ENCODE results near the gene C2orf66. TPM values are rescaled to one million over a fixed set of nuclear protein-coding genes. Genes with fewer than 3 reads are reported as not detected.

Gene C2orf66
- total RNA-seq (2014; rRNA removed; shearing (Covaris generic)): 0.26 TPM in 1 of 2 replicates, not detected in the other

DNA sequence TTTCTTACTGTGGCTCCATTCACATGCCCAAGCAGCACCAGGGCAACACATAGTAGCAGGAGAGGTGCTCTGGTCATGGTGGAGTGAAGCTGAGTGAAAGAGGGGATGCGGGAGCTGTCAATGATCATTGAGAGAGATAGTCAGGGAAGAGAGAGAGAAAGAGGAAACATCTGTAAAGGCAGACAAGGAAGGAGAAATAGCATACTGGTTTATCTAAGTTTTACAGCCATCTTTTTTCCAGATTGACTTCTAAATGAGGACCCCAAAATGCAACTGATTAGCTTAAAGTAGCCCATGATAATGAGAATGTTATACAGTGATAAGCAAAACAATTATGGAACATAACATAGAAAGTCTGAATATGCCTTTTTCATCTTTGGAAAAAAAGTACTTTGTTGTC lies at the start of gene C2orf66:
Gene C2orf66 (minus strand): TSS at position 96 of the 400 bp plus-strand sequence. CDS start 19 bp downstream, at position 77.
- no peak for DNase-seq (ENCODE audit: low spot score)

DNA sequence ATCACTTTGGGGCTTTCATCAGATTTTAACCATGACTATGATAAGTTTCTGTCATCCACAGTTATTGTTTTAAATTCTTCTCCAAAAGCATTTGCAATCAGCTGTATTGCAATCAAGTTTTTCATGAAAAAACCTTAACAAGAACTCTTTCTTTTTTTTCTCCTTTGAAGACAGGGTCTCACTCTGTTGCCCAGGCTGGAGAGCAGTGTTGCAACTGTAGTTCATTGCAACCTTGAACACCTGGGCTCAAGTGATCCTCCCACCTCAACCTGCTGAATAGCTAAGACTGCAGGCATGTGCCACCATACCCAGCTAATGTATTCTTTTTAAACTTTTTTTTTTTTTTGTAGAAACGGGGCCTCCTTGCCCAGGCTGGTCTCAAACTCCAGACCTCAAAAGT lies 45.5 kb upstream of the C2orf66 start:
- no peak for DNase-seq (ENCODE audit: low spot score)

DNA sequence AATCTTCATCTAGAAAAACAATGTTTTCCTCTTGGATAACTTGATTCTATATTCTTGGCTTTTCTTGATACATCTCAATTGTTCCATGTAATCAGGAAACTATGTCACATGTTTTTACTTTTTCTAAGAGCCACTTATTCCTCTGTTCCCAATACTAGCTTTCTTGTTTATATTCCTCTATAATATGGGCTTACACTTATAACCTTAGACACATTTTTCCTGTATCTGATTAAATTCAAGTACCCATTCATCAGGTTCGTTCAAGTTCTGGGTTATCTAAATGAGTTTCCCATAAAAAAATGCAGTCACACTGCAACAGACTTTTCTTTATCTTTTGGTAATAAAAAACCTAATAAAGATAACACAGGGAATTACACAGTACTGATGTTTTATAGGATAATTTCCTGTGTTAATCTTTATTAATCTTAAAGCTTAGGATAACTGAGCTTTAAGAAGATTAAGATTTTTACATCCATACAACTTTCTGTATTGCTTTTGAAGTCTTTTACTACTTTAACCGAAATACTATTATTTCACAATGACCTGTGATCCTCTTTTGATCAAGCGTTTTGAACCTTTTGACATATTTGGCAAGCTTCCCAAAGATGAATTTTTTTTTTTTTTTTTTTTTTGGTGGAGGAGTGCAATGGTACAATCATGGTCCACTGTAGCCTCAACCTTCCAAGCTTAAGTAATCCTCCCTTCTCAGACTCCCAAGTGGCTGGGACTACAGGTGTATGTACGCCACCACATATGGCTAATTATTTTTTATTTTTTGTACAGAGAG lies 44.3 kb upstream of the C2orf66 start:
- DNase-seq (ENCODE audit: low spot score): peak; percentile 10

DNA sequence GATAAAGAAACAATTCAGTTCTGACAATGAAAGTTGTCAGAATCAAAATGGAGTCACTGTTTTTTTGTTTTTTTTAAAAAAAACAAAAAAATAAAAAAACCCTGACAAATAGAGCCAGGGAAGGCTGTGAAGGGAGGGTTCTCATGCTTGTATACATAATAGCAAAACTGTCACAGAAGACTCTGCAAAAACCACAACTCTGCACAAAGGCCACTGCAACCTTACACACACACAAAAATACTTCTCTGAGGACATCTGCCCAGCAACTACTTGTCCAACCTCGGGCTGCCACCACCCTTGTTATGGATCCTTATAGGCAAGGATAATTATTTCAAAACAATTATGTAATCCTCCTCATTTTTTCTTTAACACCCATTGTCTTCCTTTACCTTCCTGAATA lies 41.9 kb upstream of the C2orf66 start:
- no peak for DNase-seq (ENCODE audit: low spot score)

DNA sequence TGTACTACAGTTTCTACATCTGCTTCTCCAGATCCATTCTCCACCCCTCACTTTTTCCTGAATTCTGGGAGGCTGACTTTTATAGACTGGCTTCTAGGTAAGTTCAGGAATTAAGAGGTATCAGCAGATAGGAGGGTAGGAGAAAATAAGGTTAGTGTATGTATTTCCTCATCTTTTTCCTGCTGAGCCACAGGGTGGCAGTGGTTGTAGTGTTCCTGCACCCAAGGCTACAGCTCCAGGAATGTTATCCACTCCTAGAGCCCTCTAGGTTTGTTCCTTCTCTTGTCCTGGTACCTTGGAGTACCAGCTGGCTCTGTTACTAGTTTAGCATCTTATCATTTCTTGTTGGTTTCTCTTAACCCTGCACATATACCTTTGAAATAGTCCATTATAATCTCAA lies 40.7 kb upstream of the C2orf66 start:
- DNase-seq (ENCODE audit: low spot score): peak; percentile 38

DNA sequence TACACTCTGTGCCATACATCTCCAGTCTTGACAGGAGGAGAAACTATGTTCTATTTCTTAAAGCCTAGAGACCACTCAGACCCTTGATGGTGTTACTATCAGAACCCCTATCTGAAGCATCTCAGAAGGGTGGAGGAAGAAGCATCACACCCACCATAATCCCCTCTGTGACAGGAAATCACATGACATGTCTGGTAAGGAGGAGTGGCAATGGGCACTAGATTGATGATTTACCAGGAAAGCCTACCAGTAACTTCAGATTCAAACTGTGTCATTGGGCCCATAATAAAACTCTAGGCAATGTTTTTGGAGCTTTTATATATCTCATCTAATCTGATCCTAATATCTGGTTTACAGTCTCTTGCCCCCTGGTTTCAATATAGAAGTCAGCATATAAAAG lies 37.1 kb upstream of the C2orf66 start:
- no peak for DNase-seq (ENCODE audit: low spot score)

DNA sequence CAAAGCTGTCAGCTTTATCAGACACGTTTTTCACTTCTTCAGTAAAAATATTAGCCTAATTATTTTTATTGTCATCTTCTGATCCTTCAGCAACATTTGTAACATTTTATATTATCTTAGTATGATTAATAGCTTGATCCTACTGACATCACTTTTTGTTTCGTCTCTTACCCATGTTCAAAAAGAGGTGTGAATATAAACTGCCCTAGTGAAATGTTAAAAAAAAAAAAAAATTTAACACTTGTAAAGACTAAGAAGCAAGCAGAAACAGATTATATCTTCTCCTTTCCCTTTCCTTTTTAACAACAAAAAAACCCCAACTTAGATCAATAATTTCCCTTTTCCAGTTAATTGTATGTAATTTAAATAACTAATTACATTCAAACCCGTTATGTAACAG lies 36.2 kb upstream of the C2orf66 start:
- DNase-seq (ENCODE audit: low spot score): no peak

DNA sequence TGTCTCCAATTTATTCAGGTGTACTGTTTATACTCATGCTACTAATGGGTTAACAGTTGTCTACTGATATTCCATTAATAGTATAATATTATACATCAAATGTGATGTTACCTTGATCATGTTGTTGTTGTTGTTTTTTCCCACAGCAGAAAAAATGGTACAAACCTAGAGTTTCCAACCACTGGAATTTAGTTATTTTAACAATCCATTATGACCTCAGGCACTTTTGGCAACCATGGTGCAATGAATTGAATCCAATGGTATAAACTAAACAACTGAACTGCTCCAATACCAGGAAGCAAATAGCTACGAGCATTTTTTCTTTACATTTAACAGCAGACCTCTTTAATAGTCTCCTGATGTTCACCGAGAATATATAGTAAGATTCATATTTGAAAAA lies 31.0 kb upstream of the C2orf66 start:
- DNase-seq (ENCODE audit: low spot score): no peak

DNA sequence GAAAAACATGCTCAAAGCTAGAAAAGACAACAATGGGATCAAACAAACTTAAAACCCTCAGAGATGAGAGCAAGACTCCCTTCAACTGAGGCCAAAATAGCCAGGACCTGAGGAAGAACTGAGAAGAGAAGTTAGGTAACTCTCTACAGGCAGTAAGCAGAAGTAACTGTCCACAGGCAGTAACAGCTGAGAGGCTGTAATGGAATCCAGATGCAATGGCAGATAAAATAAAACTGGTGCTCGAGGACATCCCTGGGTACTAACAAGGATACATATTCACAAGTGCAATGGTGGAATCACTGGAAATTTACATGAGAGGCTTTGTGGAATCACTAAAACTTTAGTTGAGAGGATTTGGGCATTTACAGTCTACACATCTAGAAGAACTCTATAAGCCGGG lies 30.4 kb upstream of the C2orf66 start:
- DNase-seq (ENCODE audit: low spot score): no peak

DNA sequence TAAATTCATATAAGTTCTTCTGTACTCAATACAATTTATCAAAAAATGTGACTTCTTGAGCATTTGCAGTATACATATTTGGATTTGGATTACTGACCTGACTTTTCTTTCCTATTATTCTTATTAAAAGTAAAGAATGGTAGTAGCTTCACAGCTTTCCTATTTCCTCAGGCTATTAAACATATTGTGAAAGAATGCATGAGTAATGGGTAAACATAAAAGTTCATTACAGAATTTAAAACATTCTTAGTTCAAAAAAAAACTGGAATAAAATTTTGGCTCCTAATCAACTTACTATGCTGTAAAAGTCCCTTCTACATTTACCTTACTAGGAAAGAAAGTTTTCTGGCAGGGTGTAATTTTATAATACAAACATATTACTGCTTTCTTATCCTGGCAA lies 27.3 kb upstream of the C2orf66 start:
- DNase-seq (ENCODE audit: low spot score): peak; percentile 8

DNA sequence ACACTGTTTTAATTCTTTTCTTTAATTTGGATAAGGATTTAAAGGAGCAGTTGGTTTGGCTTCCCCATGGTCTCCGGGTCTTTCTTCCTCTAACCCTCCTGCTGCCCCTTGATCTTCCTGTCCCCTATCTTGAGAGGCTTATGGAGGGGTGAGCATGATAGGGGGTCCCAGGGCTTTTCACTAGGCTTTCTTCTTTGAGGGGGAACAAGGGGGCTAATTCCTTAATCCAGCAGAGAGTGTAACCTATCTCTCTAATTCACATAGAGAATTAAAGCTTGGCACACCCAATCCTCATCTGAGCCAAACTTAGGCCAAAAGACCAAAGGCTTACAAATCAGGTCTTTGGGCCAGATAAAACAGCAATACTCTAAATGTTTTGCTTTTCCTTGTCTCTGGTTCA lies 21.5 kb upstream of the C2orf66 start:
- DNase-seq (ENCODE audit: low spot score): no peak

DNA sequence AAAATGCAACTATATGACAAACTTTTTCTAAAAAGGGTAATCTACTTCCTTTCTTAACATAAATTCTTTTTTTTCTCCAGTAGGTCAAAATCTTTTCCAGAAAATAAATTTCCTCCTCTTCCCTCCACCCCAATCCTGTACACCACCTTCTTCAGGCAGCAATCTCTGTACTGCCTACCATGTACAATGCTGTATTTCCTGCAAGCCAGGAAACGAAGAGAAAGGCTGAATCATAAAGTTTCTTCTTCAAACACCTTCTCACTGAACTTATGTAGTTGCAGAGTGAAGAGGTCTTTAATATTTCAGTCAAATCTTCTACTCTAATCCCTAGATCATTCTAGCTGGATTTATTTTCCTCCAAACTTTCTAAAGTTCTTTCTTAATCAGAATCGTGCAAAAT lies 18.2 kb upstream of the C2orf66 start:
- no peak for DNase-seq (ENCODE audit: low spot score)

DNA sequence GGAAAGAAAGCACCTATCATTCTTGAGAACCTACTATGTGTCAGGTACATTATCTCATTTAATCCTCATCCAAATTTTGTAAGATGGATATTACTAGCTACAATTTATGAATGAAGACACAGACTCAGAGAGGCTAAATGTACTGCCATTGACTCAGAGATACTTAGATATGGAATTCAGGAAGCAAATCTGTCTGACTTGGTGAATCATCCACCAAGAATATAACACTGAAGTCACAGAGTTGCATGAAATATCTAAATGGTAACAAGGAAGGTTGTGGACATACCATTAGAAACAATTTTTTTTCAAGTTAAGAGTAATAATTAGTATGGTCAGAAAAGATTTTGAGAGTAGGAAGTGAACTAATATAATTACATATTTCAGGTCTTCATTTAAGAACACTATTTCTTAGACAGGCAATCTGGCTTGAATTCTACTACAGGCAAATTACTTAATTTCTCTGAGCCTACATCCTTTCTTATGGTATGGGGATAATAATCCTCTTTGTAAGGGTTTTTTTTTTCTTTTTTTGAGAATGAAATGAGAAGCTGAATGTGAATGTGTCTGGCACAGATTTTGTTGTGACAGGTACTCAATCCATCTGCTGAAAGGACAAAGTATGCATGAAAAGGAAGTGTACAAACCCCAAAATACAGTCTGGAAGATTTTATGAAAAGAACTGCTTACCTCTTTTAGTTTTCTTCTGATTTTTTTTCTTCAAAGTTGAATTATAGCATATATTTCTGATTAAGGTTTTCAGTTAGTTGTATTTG lies 14.8 kb upstream of the C2orf66 start:
- peak; percentile 73 for DNase-seq (ENCODE audit: low spot score)

DNA sequence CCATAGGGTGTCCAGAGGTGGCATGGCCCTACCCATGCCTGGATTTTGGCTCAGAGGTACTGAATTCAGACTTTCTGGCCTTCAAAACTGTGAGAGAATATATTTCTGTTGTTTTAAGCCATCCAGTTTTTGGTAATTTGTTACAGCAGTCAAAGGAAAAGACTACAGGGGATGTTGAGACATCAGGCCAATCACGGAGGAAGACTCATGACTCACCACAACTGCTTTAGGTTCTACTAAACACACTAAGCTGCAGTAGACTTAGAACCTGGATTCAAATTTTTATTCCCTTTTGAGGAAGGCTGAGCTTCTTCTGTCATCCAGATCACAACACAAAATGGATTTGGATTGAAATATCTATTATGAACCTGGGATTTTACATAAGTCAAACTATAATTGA lies 12.0 kb upstream of the C2orf66 start:
- no peak for DNase-seq (ENCODE audit: low spot score)

DNA sequence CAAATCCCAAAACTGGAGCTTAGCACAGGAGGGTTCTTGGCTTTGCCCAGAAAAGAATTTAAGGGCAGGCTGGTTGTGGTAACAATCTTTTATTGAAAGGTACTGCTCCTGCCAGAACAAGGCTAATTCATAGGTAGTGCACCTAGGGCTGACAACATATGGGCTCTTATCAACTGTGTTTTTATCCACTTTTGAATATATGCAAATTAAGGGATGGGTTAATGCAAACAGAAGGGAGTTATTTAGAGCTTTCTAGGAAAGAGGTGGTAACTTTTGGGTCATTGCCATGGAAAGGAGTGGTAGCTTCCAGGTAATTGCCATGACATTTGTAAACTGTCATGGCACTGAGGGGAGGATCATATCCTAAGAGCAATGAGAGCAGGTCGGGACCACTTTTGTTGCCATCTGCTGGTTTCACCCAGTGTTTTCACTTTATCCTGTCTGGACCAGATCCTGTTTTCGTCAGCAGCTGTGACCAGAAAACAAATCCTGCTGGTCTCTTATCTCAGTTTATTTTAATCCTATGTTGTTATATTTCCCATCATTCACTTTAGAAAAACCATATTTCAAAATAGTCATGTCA lies 981 bp downstream of the C2orf66 start:
- no peak for DNase-seq (ENCODE audit: low spot score)

DNA sequence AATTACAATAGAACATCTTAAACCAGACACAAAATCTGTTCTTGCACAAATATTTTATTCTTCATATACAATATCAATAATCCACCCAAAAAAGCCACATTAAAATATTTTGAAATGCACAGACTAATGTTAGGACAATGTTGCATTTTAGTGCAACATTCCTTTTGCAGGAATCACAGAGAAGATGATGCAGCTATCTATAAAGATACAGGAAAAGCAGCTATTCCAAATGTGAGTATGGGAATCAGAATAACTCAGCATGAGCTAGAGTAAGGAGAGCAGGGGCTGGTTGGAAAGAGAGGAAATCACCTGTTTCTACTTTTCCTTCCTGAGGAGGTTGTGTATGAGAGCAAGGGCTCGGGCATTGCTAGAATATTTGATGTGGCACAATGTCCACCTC lies 4.8 kb downstream of the C2orf66 start:
- no peak for DNase-seq (ENCODE audit: low spot score)

DNA sequence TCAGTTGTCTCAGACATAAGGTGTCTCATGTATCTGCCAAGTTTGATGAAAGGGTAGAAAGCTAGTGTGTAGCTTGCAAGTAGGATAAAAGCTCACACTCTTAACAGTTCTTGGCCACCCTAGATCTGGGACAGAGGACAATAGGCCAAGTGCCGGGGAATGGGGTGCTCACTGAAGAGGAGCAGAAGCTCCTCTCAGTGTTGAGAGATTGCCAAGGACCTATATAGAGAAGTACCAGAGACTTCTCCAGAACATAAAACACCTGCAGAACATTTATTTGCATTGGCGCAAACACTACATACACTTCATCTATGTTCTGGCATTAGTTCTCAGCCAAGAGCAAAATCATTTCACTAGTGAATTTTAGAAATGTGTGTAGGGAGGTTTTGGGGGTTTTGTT lies 6.8 kb downstream of the C2orf66 start:
- DNase-seq (ENCODE audit: low spot score): no peak

DNA sequence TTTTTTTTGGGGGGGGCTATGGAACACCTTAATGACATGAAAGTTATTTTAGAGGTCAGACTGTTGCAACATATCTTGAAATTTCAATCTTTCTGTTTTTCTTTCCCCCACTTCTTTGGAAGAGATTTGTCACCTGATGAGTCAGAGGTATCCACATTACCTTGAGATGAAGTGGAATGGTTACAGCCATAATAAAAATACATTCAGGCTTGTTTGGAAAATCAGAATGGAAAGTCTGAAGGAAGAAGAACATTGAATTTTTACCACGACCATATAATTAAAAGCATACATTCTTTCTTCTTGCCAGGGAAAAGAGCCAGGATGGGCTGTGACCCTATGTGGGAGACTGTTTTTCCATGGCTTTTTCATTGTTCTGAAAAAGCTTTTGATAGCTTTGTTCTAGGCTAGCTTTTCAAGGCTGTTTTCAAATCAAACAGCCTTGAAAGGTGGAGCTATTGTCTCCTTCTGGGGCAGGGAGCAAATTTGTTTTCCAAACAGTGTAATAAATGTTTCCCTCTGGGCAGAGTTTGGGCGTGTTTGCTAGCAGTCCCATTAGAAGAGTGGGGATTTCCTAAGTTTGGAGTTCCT lies 7.4 kb downstream of the C2orf66 start:
- peak; percentile 29 for DNase-seq (ENCODE audit: low spot score)

DNA sequence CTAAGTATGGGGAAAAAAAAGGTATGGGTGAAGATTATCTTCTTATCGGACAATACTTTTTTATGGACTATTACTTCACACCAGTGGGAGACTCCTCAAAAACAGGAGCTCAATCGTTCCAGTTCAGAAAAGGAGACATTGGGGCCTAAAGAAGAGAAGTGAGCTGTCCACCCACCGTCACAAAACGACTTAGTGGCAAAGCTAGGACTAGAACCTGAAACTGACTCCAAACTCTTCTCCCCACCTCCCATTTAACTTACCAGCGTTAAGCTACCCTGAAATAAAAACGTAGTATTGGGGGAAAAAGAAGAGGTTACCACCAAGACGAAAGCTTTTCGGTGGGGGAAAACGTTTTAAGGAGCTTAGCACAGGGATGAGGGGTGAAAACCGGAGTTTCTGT lies 10.2 kb downstream of the C2orf66 start:
- DNase-seq (ENCODE audit: low spot score): peak; percentile 15

DNA sequence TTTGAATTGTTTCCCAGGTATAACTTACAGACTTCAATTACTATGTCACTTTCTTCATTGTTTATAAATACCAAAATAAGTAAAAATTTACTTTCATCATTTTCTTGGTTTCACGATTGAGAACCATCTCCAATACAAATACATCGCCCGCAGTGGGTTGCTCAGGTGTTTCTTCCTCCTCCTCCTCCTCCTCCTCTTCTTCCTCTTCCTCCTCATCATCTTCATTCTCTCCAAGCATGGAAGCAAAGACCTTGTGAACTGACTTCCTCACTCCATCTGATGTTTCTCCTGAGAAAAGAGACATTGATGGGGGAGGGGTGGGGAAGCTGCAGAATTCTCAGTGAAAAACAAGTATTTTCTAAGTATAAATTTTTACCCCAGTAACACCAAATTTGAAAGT lies 16.3 kb downstream of the C2orf66 start:
- DNase-seq (ENCODE audit: low spot score): no peak

DNA sequence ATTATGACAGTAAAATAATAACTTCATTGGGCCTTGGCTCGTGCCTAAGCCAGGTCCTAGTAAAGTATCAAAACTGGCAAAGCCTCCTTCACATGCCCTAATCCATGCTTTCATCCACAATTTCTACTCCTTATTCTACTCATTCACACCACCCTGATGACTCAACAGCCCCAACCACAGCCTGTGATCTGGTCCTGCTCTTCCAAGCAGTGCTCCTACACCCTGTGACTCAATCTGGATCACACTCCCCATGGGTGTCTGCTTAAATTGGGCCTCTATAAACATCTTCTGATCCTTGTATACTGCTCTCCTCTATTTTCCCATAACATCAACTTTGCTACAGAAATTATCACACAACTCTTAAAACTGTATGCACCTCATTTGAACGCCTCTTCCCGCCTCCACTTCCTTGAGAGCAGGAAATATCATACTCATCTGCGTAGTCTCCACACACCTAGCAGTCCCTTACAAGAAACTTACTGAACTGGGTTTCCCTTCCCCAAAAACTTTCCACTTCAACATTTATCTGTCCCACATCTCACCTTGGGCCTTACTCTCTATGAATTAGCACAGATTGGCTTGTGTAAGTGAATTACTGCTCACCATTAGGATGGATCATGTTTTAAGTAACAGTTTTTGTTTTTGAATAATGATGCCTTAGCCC lies 25.6 kb downstream of the C2orf66 start:
- DNase-seq (ENCODE audit: low spot score): peak; percentile 58

DNA sequence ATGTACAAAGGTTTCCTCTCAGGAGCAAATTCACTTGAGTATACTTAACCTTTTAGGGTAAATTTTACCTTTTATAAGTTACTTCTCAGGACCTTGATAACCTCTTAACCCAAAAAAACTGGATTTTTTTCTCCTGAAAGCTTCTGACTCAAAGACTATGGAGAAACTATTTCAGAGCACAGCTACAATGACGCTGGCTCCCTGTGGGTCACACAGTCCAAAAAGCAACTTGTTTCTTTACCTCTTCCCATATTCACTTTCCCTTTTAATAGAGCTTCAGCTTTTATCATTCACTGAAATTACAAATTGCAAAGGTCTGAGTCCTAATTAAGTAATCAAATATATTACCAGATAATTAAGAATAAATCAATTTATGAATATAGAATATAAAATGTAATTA lies 42.1 kb downstream of the C2orf66 start:
- no peak for DNase-seq (ENCODE audit: low spot score)
